Keratinocyte (primary cell): ENCODE data around the gene OPN5. TPM values are rescaled to one million over a fixed set of nuclear protein-coding genes. Genes with fewer than 3 reads are reported as not detected.

Experiments used
- DNase-seq: peaks from one replicate; pipeline ENCODE4 v3.0.0-alpha.2; 2011; ENCODE audit warnings: low read depth, missing footprints, low spot score
- FAIRE-seq: peaks from 2 replicates; lab custom pipeline; 2011; peaks lifted over from hg19 to GRCh38; lab: Jason Lieb, UNC
- H2AFZ ChIP-seq: 2 replicates; pipeline ENCODE4 v1.6.0; 2012; ENCODE audit warnings: low read length, control low read depth, inconsistent platforms; ENCODE audit not compliant: control insufficient read depth
- H3K27ac ChIP-seq: 2 replicates; pipeline ENCODE4 v1.5.1; 2011; ENCODE audit warnings: low read length; ENCODE audit not compliant: control insufficient read depth, insufficient read depth
- H3K27me3 ChIP-seq: 3 replicates; pipeline ENCODE4 v1.6.0; 2011; ENCODE audit warnings: low read length; ENCODE audit not compliant: control insufficient read depth, insufficient read depth; ENCODE audit errors: extremely low read depth
- H3K36me3 ChIP-seq, 2 experiments: 2 replicates in 1 of 2; 3 replicates in 1 of 2; pipeline ENCODE4 v1.5.1; 2011; ENCODE audit warnings: low read length in 2 of 2, mild to moderate bottlenecking in 1 of 2; ENCODE audit not compliant: control insufficient read depth in 2 of 2, insufficient read depth in 2 of 2; ENCODE audit errors: extremely low read depth in 1 of 2
- H3K4me1 ChIP-seq: 3 replicates; pipeline ENCODE4 v1.5.1; 2011; ENCODE audit warnings: low read length; ENCODE audit not compliant: control insufficient read depth, insufficient read depth; ENCODE audit errors: extremely low read depth
- H3K4me2 ChIP-seq: 3 replicates; pipeline ENCODE4 v1.6.0; 2011; ENCODE audit warnings: low read depth, low read length; ENCODE audit not compliant: control insufficient read depth, insufficient read depth; ENCODE audit errors: extremely low read depth
- H3K4me3 ChIP-seq, 3 experiments: fragments of 200-600 bp in 1 of 3; sonication (generic) in 1 of 3; 2 replicates in 2 of 3; 3 replicates in 1 of 3; pipeline ENCODE4 v1.5.1; 2011 to 2016; ENCODE audit warnings: low read length in 3 of 3, mild to moderate bottlenecking in 3 of 3, control low read depth in 2 of 3, inconsistent platforms in 1 of 3, low read depth in 1 of 3, mixed read lengths in 1 of 3, mixed run types in 1 of 3, moderate library complexity in 1 of 3; ENCODE audit not compliant: control insufficient read depth in 2 of 3, insufficient read depth in 2 of 3; ENCODE audit errors: extremely low read depth in 1 of 3
- H3K79me2 ChIP-seq: 2 replicates; pipeline ENCODE4 v1.6.0; 2012; ENCODE audit warnings: low read length; ENCODE audit not compliant: control insufficient read depth, insufficient read depth
- H3K9ac ChIP-seq: 3 replicates; pipeline ENCODE4 v1.6.0; 2011; ENCODE audit warnings: low read length; ENCODE audit not compliant: control insufficient read depth, insufficient read depth; ENCODE audit errors: extremely low read depth
- H3K9me1 ChIP-seq: 3 replicates; pipeline ENCODE4 v1.6.0; 2011; ENCODE audit warnings: low read length; ENCODE audit not compliant: control insufficient read depth, insufficient read depth; ENCODE audit errors: extremely low read depth
- H3K9me3 ChIP-seq: 2 replicates; pipeline ENCODE4 v1.5.1; 2012; ENCODE audit warnings: low read depth, low read length; ENCODE audit not compliant: control insufficient read depth
- H4K20me1 ChIP-seq: 3 replicates; pipeline ENCODE4 v1.6.0; 2011; ENCODE audit warnings: low read length; ENCODE audit not compliant: control insufficient read depth, insufficient read depth; ENCODE audit errors: extremely low read depth
- CTCF ChIP-seq, 3 experiments: IDR thresholded peaks in 1 of 3; conservative IDR thresholded peaks in 1 of 3; optimal IDR thresholded peaks in 1 of 3; 2 replicates in 2 of 3; 3 replicates in 1 of 3; pipeline versions ENCODE3 to v1.5.1; 2011; ENCODE audit warnings: low read length in 3 of 3, mild to moderate bottlenecking in 3 of 3, moderate library complexity in 2 of 3, control low read depth in 1 of 3, inconsistent platforms in 1 of 3; ENCODE audit not compliant: insufficient read depth in 2 of 3; ENCODE audit errors: extremely low read depth in 1 of 3
- EZH2 ChIP-seq: IDR thresholded peaks from one replicate; pipeline ENCODE4 v1.6.1; 2012; ENCODE audit warnings: inconsistent platforms, mild to moderate bottlenecking, low read length, moderate library complexity
- dilution Hi-C: fragments of 300-500 bp; cut with MboI; formaldehyde crosslinking; loops from one replicate; pipeline ENCODE4 v1.7.0; 2020; ENCODE audit warnings: low sequenced_read_pairs; ENCODE audit not compliant: extremely low pct_ligation_motif_present
- polyA plus RNA-seq, 5 experiments: library from polyadenylated mRNA; depleted of rRNA in 3 of 5; stranded (reverse) in 3 of 5; stranded (forward) in 1 of 5; unstranded in 1 of 5; fragments of >200 nt; gene quantifications; 1 replicate in 1 of 5; 2 replicates in 3 of 5; 3 replicates in 1 of 5; pipeline versions ENCODE4 v1.2.1 to v1.2.3, GENCODE V29; 2011 to 2012; ENCODE audit warnings: missing spikeins in 2 of 5, low read depth in 1 of 5, low replicate concordance in 1 of 5

OPN5 gene
- polyA plus RNA-seq, 1 donor (not counting 4 experiments of a cell fraction or from before 2014, with no cell fraction given) = not detected

DNA sequence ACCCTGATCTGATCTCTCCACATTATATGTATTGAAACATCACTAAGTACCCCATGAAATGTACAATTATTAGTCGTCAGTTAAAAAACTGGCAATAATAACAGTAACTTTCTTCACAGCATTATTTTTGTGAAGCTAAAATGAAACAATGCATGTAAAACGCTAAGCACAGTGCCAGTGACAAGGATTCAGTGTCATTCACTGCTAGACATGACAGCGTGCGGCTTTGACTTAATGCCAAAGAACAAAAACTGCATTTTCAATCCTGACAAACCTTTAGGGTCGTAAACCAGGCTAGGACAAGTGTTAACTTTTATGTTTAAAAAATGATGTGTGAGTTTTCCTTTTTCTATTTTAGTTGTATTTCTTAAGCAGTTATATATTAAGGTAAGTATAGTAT is 8.8 kb upstream of the OPN5 start:
- H3K27me3 ChIP-seq = no peaks in the 10 kb centered on the region
- dilution Hi-C loops = no loop called here
- DNase-seq = no peak
- no peak overlapping the region for H3K27ac ChIP-seq
- FAIRE-seq = no peak
- no peaks in the 10 kb centered on the region for H3K9me1 ChIP-seq
- H3K4me1 ChIP-seq = no peaks in the 10 kb centered on the region
- no peak overlapping the region for H3K4me3 ChIP-seq
- H3K9ac ChIP-seq = no peak overlapping the region
- no peaks in the 10 kb centered on the region for H4K20me1 ChIP-seq
- no peaks in the 10 kb centered on the region for H3K36me3 ChIP-seq
- H3K9me3 ChIP-seq = no peaks in the 10 kb centered on the region
- no peak overlapping the region for H3K4me2 ChIP-seq
- TF ChIP-seq CTCF (optimal IDR thresholded peaks at IDR 0.05 in 1 of 3, IDR thresholded peaks at IDR 0.05 in 1 of 3, conservative IDR thresholded peaks at IDR 0.05 in 1 of 3; ENCODE audit: extremely low read depth in 1 of 3, insufficient read depth in 2 of 3, low read length in 3 of 3) (no peak), EZH2 (no peak)
- H2AFZ ChIP-seq = no peak overlapping the region
- H3K79me2 ChIP-seq = no peaks in the 10 kb centered on the region

GRCh38 chr6:47780510-47781356 is 1.1 kb upstream of the OPN5 start:
- dilution Hi-C loops = no loop called here

More at GRCh38 chr6:47780510-47781356, 1.1 kb upstream of the OPN5 start:
- Histone ChIP-seq H3K36me3 (no peaks in the 10 kb centered on the region), H3K4me1 (peaks cover 6% of the 10 kb centered on the region), H3K79me2 (no peaks in the 10 kb centered on the region), H3K9me3 (no peaks in the 10 kb centered on the region), H3K27ac (no peak overlapping the region), H3K9ac (no peak overlapping the region), H3K4me2 (peak overlapping the region; percentile 62), H3K27me3 (no peaks in the 10 kb centered on the region), H3K4me3 (no peak overlapping the region), H3K9me1 (no peaks in the 10 kb centered on the region), H4K20me1 (no peaks in the 10 kb centered on the region), H2AFZ (peak overlapping the region; percentile 78)
- DNase-seq (no peak), FAIRE-seq (peak; percentile 89)
- TF ChIP-seq CTCF (optimal IDR thresholded peaks at IDR 0.05 in 1 of 3, IDR thresholded peaks at IDR 0.05 in 1 of 3, conservative IDR thresholded peaks at IDR 0.05 in 1 of 3; ENCODE audit: extremely low read depth in 1 of 3, insufficient read depth in 2 of 3, low read length in 3 of 3) (peak; percentile 60 to 65 (median 62)), EZH2 (no peak)
